Kidney epithelial cell (primary cell): ENCODE results near the gene ZC3H8. TPM values are rescaled to one million over a fixed set of nuclear protein-coding genes. Genes with fewer than 3 reads are reported as not detected.

ENCODE experiments used
- DNase-seq: peaks from one replicate; pipeline ENCODE4 v3.0.0-alpha.2; 2010; ENCODE audit warnings: low read depth
- H3K27me3 ChIP-seq: 2 replicates; pipeline ENCODE4 v1.6.0; 2011; ENCODE audit warnings: low read length; ENCODE audit not compliant: control insufficient read depth, insufficient read depth
- H3K36me3 ChIP-seq: 2 replicates; pipeline ENCODE4 v1.5.1; 2011; ENCODE audit warnings: low read length; ENCODE audit not compliant: control insufficient read depth, insufficient read depth
- H3K4me3 ChIP-seq: 2 replicates; pipeline ENCODE4 v1.5.1; 2011; ENCODE audit warnings: low read depth, mild to moderate bottlenecking, control low read depth, low read length
- total RNA-seq: library from RNA; depleted of rRNA; stranded (reverse); fragments of >200 nt; gene quantifications from 2 replicates; pipeline ENCODE4 v1.2.3, GENCODE V29; 2015
- TF ChIP-seq, protein P1 (sequence below): IDR thresholded peaks from 2 replicates; pipeline ENCODE4 v1.5.1; 2011; ENCODE audit warnings: mild to moderate bottlenecking, moderate library complexity, low read length, control low read depth, inconsistent platforms; ENCODE audit not compliant: insufficient read depth, poor library complexity, severe bottlenecking

The ZC3H8 gene
- total RNA-seq, 1 donor from 2014 or later = 47.5 TPM

GRCh38 chr2:112183327-112184025 is 71.4 kb downstream of the ZC3H8 start:
- H3K4me3 ChIP-seq = no peak overlapping the region
- H3K27me3 ChIP-seq = peaks cover 13% of the 10 kb centered on the region
- no peaks in the 10 kb centered on the region for H3K36me3 ChIP-seq
- TF ChIP-seq, protein P1, sequence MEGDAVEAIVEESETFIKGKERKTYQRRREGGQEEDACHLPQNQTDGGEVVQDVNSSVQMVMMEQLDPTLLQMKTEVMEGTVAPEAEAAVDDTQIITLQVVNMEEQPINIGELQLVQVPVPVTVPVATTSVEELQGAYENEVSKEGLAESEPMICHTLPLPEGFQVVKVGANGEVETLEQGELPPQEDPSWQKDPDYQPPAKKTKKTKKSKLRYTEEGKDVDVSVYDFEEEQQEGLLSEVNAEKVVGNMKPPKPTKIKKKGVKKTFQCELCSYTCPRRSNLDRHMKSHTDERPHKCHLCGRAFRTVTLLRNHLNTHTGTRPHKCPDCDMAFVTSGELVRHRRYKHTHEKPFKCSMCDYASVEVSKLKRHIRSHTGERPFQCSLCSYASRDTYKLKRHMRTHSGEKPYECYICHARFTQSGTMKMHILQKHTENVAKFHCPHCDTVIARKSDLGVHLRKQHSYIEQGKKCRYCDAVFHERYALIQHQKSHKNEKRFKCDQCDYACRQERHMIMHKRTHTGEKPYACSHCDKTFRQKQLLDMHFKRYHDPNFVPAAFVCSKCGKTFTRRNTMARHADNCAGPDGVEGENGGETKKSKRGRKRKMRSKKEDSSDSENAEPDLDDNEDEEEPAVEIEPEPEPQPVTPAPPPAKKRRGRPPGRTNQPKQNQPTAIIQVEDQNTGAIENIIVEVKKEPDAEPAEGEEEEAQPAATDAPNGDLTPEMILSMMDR = no peak
- DNase-seq = no peak

- TF ChIP-seq, protein P1 = no peak
- peaks cover 13% of the 10 kb centered on the region for H3K27me3 ChIP-seq
- DNase-seq = no peak
- H3K4me3 ChIP-seq = no peak overlapping the region
- H3K36me3 ChIP-seq = no peaks in the 10 kb centered on the region
These were observed 72.2 kb downstream of the ZC3H8 start for GRCh38 chr2:112182581-112183034.

DNA sequence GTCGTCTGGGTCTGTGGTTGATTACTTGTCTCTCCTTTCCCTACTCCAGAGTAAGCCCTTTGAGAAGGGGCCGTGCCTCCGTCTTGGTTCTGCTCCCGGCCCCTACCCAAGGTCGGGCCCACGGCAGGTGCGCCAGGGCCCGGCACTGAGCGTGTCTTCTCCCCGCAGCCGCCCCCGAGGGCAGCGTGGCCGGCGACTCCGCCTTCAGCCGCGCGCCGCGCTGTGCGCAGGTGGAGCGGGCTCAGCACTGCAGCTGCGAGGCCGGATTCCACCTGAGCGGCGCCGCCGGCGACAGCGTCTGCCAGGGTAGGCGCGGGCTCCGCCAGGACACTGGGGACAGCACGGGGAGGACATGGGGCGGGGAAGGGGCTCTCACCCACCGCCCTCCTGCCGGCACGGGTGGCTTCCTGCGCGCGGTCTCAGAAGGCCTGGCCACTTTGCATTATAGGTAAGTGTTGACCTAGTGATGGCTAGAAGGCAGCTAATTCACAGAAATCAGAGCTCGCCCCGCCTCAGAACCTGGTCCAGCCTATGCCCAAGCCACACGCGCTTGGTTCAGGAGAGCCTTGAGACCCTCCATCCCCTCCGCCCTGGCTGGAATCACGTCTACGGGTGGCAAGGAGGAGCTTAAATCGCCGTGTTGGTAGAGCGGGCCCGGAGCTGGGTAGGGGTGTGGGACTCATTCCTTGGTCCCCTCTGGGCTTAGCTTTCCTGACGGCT is 73.1 kb downstream of the ZC3H8 start:
- no peak for DNase-seq
- Histone ChIP-seq H3K36me3 (no peaks in the 10 kb centered on the region), H3K4me3 (no peak overlapping the region), H3K27me3 (peaks cover 13% of the 10 kb centered on the region)
- TF ChIP-seq, protein P1 = no peak

DNA sequence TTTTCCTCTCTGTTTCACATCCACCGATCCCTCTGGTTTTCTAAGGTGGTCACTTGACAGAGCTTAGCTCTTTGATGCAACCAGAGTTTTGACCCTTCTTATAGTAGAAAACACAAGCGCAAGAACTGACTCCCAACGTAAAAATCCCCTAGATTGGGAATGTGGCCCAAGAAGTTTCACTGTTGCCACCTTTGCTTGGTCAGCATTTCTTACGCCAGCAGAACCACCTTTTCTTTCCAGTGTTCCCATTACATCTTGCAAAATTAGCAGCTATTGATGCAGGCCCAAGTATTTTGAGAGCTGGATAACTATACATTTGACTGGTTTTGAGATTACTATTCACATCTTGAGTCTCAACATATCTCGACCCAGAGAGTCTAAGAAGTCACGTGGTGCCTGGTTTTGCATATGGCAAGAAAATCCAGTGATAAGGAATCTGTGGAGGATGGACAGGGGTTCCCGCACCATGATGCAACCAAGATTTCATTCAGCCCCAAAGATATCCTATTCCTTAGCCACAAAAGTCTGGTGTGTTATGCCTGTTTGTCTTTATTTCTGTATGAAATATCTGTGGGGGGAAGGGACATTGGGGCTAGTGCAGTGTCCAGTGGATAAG is 78.8 kb downstream of the ZC3H8 start:
- TF ChIP-seq, protein P1 = no peak
- no peak for DNase-seq
- Histone ChIP-seq H3K36me3 (no peaks in the 10 kb centered on the region), H3K4me3 (no peak overlapping the region), H3K27me3 (no peaks in the 10 kb centered on the region)

DNA sequence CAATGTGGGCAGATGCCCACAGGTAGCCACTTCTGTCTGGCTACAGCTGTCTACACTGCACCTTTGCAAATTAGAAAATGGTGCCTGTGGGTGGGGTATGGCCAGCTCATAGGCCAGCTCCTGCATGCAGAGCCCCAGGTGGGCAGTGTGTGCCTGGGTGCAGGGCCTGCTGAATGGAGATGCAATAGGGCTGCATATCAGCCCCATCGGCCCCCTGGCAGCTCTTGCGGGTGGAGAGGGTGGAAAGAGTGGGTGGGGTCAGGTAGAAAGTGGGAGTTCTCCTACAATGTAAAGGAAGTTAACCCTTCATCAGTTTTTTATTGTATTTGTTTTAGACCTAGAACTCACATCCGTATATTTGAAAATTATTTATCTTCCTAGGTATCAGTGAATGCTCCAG is 79.5 kb downstream of the ZC3H8 start:
- Histone ChIP-seq H3K4me3 (no peak overlapping the region), H3K36me3 (no peaks in the 10 kb centered on the region), H3K27me3 (no peaks in the 10 kb centered on the region)
- no peak for DNase-seq
- TF ChIP-seq, protein P1 = no peak
